NT2/D1 (cell line): ENCODE results near the gene MLLT3.

ENCODE experiments used
- SUZ12 ChIP-seq: IDR thresholded peaks from 2 replicates; pipeline ENCODE4 v1.6.1; 2011; ENCODE audit not compliant: insufficient read length, insufficient read depth; ENCODE audit errors: extremely low read depth
- YY1 ChIP-seq: IDR thresholded peaks from 2 replicates; pipeline ENCODE4 v1.6.1; 2011; ENCODE audit not compliant: insufficient read length, insufficient read depth

DNA sequence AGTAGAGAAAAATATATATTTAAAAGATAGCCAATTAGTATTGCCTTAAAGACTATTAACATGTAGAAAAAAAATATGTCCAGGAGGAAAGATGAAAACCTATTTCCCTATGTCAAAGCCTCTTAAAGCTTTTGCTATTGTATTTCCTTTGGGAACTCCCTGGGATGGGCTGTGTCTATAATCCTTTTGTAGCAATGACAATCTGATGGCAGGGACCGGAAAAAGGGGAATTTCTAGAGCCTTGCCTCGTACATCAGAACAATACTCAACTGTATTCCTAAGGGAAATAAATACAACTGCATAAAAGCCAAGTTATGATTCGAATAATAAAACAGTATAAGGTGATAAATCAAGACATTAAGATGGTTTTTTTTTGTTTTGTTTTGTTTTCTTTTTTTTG is 257.3 kb downstream of the MLLT3 start:
- TF ChIP-seq SUZ12 (no peak), YY1 (no peak)
